Sigmoid colon (tissue), 4 donors: ENCODE measurements around the gene PWP2.
"Not testable (repeated sequence)": the region's sequence is repeated elsewhere in the genome, so short reads cannot be mapped to it uniquely, and the experiment has no call there.

Experiments used
- CTCF ChIP-seq, 4 experiments: fragments of 450-650 bp in 3 of 4; fragments of 200-600 bp in 1 of 4; IDR thresholded peaks; one replicate each; pipeline ENCODE4 v1.5.1; 2016 to 2019; ENCODE audit warnings: antibody characterized with exemption in 4 of 4, mild to moderate bottlenecking in 3 of 4, moderate library complexity in 2 of 4
- EP300 ChIP-seq, 4 donors: sonication (generic); formaldehyde crosslinking; IDR thresholded peaks; one replicate each; pipeline ENCODE4 v1.6.1; 2017; ENCODE audit warnings: antibody characterized with exemption in 4 of 4
- POLR2A ChIP-seq, 2 donors: fragments of 450-650 bp; IDR thresholded peaks; one replicate each; pipeline ENCODE4 v1.6.1; 2016; ENCODE audit warnings: antibody characterized with exemption in 2 of 2, mild to moderate bottlenecking in 2 of 2, moderate library complexity in 2 of 2
- POLR2AphosphoS5 ChIP-seq, 4 donors: sonication (generic); formaldehyde crosslinking; IDR thresholded peaks; one replicate each; pipeline ENCODE4 v1.6.1; 2017; ENCODE audit warnings: antibody characterized with exemption in 4 of 4

GRCh38 chr21:44147108-44147507 lies 39.9 kb downstream of the PWP2 start:
- TF ChIP-seq POLR2A, CTCF, EP300, POLR2AphosphoS5 (IDR thresholded peaks at IDR 0.05): not testable (repeated sequence)
